ENCODE data around the gene DLEC1.

DNA sequence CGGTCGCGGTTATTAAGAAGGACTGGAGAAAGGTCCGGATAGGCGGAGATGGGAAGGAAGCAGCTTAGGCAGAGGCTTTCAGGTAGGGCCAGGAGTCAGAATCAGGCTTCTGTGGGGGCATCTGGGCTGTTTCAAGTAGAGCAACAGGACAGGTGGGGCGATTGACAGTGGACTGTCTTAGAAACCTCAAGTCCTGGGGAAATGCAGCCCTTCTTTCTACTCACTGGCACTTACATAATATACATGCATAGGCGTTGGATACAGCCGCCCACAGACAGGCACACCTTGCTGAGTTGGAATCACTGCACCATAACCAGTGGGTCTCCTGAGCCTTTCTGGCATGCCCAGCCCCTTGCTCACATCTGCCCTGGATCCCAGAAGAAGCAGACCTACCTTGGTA, 100.2 kb downstream of the DLEC1 start:
- TF ChIP-seq POLR2AphosphoS5 (IDR thresholded peaks at IDR 0.05; ENCODE audit: low read depth, low read length) (no peak), POLR2A (IDR thresholded peaks at IDR 0.05; ENCODE audit: low read depth, low read length) (no peak), SPI1 (IDR thresholded peaks at IDR 0.05; ENCODE audit: low read depth, low read length) (no peak), TAF1 (IDR thresholded peaks at IDR 0.05; ENCODE audit: low read depth, low read length) (no peak), POU2F2 (IDR thresholded peaks at IDR 0.05; ENCODE audit: low read depth, low read length) (no peak), PAX5 (IDR thresholded peaks at IDR 0.05; ENCODE audit: insufficient read depth, low read length, severe bottlenecking) (no peak)
